ENCODE data around the gene HOXA3.

HOXA3 gene

GRCh38 chr7:27185854-27186667, 33.7 kb upstream of the HOXA3 start:
- Histone ChIP-seq H3K27ac (replicated peaks) (no peak overlapping the region), H3K4me3 (replicated peaks; ENCODE audit: insufficient read depth, low read length) (no peak overlapping the region), H3K27me3 (ENCODE audit: insufficient read depth, poor library complexity, severe bottlenecking) (peaks cover 56% of the 10 kb centered on the region)
- DNase-seq (ENCODE audit: low read depth in 1 of 2, low spot score in 1 of 2), result no peak
- TF ChIP-seq POLR2AphosphoS5 (IDR thresholded peaks at IDR 0.05; ENCODE audit: low read depth) (no peak), REST (IDR thresholded peaks at IDR 0.05; ENCODE audit: insufficient replicate concordance, low read depth) (no peak), SPI1 (IDR thresholded peaks at IDR 0.05; ENCODE audit: borderline replicate concordance, low read depth) (no peak), CTCF (IDR thresholded peaks at IDR 0.05; ENCODE audit: insufficient read depth, low read length) (no peak), GABPA (IDR thresholded peaks at IDR 0.05; ENCODE audit: low read depth) (no peak)

- Histone ChIP-seq H3K27me3 (ENCODE audit: insufficient read depth, poor library complexity, severe bottlenecking) (peaks cover 58% of the 10 kb centered on the region), H3K4me3 (replicated peaks; ENCODE audit: insufficient read depth, low read length) (peak within 1 kb of the TSS; percentile 54), H3K27ac (replicated peaks) (no peak within 1 kb of the TSS)
- DNase-seq (ENCODE audit: low read depth in 1 of 2, low spot score in 1 of 2), result peak; percentile 71 to 88
- TF ChIP-seq GABPA (IDR thresholded peaks at IDR 0.05; ENCODE audit: low read depth) (no peak), POLR2AphosphoS5 (IDR thresholded peaks at IDR 0.05; ENCODE audit: low read depth) (no peak), CTCF (IDR thresholded peaks at IDR 0.05; ENCODE audit: insufficient read depth, low read length) (no peak), SPI1 (IDR thresholded peaks at IDR 0.05; ENCODE audit: borderline replicate concordance, low read depth) (no peak; the same call in 1 of the 2 replicates), REST (IDR thresholded peaks at IDR 0.05; ENCODE audit: insufficient replicate concordance, low read depth) (no peak)
Observed at GRCh38 chr7:27185013-27185853, 32.9 kb upstream of the HOXA3 start, which contains the start of gene HOXA11. Gene HOXA11, minus strand, starts transcription at chr7:27185232. Its CDS starts 88 bp downstream, at chr7:27185144.

DNA sequence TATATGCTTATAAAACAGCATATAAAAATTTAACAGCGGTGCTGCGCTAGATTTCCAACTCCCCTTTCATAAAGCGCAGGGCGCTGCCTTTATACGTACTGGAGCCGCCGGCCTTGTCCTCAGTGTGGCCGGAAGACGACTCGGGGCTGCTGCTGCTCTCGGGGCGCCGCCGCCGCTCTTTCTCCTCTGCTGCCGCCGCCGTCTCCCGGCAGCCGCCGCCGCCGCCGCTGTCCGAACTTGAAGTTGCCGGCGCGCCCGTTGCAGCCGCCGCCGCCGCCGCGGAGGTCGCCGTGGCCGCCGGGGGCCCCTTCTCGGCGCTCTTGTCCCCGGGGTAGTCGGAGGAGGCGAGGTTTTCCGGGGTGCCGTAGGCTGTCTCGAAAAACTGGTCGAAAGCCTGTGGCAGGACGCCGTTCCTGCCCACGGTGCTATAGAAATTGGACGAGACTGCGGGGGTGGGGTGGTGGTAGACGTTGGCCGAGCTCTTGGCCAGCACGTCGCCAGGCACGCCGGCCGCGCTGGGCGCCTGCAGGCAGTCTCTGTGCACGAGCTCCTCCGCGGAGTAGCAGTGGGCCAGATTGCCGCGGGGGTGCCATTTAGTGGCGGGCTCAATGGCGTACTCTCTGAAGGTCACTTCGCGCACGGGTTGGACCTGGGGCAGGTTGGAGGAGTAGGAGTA, 32.1 kb upstream of the HOXA3 start:
- DNase-seq (ENCODE audit: low read depth in 1 of 2, low spot score in 1 of 2), result peak in 1 of 2 experiments; percentile 40
- H3K27me3 ChIP-seq (ENCODE audit: insufficient read depth, poor library complexity, severe bottlenecking), result peaks cover 63% of the 10 kb centered on the region

More for the DNA sequence above, 32.1 kb upstream of the HOXA3 start:
- Histone ChIP-seq H3K4me3 (replicated peaks; ENCODE audit: insufficient read depth, low read length) (peak overlapping the region; percentile 54), H3K27ac (replicated peaks) (no peak overlapping the region)
- TF ChIP-seq GABPA (IDR thresholded peaks at IDR 0.05; ENCODE audit: low read depth), result no peak
- no peak for TF ChIP-seq CTCF (IDR thresholded peaks at IDR 0.05; ENCODE audit: insufficient read depth, low read length)
- peak; percentile 32 for TF ChIP-seq REST (IDR thresholded peaks at IDR 0.05; ENCODE audit: insufficient replicate concordance, low read depth)
- TF ChIP-seq POLR2AphosphoS5 (IDR thresholded peaks at IDR 0.05; ENCODE audit: low read depth), result 0 out of 2 replicates have a peak, but pooled peaks have one; percentile 20
- TF ChIP-seq SPI1 (IDR thresholded peaks at IDR 0.05; ENCODE audit: borderline replicate concordance, low read depth), result no peak

Data from HL-60 (cell line).